Activated gamma-delta T cell (primary cell): ENCODE results near the gene IQGAP3.

Experiments
- DNase-seq: peaks from one replicate; lab custom pipeline; 2025; lab: John Stamatoyannopoulos, UW

The IQGAP3 gene

DNA sequence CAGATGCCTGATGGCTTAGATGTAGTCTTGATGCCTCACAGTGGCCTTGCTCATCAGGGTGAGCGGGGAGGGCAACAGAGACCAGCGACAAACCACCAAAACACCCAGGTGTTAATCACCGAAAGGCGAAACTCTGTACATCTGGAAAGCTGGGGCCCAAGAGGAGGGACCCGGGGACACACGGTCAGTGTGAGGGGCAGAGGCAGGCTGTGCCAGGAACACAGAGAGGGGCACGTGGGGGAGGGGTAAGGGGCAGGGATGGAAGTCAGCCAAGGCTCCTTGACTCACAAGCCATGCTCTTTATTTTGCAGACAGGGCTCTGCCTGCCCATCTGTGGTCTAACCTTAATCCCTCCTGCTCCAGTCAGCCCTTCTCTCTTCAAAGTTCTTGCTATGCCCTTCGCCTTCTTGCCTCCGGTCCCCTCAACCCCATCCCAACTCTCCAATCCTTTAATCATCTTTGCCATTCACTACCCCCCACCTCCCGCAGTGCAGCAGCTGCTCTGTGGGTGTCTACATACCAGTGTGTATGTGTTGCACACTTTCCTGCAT, 76.1 kb downstream of the IQGAP3 start:
- DNase-seq, result no peak

DNA sequence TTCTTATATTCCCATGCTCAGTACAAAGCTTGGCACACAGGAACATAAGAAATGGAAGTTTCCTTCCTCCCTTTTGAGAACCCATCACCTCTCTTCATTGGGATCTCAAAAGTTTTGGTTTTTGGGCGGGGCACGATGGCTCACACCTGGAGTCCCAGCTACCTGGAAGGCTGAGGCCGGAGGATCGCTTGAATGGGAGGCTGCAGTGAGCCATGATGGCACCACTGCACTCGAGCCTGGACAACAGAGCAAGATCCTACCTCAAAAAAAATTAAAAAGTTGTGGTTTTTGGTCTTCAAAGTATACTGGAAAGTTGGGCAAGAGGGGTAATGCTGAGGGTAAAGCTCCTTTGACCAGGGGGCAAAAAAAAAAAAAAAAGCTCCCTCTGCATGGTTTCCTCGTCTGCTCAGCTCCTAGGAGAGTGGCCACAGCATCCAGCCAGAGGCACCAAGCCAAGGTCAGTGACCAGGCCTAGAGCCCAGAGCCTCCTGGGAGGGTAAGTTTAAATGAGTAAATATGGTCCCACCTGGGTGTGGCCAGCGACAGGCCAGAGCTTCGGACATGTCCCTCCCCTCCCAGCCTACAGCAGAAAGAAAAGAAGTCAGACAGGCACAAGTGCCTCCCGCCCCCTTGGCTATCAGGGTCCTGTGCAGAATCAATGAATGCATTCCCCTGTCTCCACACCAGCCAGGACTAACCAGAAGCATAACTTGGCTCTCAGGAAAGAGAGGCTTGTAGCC, 76.8 kb downstream of the IQGAP3 start:
- no peak for DNase-seq

DNA sequence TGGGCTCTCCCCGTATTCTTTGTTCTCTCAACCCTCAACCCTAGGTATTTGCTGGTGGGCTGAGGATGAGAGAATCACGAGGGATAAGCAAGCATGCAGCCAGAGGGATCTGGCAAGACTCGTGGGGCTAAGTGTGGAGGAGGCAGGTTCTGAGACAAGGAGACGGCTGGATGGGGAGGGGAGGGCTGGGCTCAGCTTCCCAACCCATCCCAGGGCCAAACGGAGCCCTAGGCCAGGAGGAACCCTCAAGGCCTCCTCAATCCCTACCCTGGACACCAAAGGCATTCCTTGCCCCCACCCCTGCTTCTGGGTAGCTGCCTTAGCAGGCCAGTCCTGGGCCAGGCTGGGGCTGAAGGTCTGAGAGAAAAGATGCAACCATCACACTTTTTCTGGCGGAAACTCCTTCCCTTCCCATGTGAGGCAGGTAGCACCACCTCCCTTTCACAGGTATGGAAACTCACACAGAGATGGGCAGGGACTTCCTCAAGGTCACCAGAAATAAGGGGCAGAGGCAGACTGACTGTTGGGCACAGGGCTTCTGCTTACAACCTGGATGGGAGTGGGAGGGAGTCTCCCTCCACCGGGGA, 78.0 kb downstream of the IQGAP3 start:
- no peak for DNase-seq

DNA sequence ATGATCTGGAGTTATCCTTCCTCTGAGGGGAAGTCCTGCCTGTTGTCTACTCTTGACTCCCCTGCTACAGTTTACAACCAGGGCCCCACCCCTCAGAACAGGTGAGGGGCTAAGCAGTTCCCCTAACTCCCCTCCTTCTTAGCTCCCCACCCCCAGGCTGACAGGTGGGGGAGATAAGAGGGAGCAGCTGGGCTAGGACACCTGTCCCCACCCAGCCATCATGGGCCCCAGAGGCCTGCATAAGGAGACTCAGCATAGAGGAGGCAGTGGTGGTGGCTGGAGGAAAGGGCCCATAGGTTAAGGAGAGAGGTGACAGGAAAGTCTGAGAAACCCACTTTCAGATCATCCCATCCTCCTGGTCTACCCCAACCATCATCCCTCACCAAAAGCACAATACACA, 78.6 kb downstream of the IQGAP3 start:
- no peak for DNase-seq

DNA sequence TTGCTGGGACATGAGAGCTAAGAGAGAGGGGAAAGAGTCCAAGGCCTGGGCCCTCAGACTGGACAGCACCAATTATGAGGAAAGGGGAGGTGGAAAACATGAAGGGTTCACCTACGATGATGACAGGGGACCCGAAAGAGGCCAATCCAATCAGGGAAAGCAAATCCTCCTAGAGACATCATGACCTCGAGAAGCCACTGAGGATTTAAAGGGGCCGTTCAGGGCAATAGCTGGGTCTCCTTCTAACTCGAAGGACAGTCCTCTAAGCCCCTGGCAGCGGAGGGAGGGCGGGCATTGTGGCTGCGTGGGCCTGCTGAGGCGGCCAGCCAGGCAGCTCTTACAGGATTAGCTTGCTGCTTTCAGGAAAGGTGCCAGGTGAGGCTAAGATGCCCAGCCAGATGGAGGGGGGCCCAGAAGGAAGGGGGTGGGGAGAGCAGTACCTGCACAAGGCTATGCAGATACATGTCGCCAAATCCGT, 79.2 kb downstream of the IQGAP3 start:
- DNase-seq, result no peak

DNA sequence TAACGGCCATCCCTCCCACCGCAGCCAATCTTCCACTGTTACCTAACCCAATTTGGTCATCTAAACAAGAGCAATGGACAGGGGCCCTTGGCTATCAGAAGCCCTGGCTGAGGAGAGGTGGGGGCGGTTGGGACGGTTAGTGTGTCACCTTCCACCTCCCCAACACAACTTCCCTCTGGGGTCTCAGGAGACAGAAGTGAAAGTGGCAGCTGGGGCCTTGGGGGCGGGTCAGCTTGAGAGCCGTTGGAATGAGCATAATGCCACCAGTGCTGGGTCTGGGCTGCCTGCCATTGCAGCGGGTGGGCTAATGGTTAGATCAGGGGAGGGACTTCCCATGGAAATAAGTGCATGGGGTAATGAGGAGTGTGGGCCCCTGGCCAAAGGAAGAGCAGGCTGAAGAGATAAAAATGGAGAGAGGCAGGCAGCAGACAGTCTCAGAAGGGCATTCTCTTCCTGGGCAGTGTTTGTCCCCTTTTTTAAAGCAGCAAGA, 79.7 kb downstream of the IQGAP3 start:
- no peak for DNase-seq

DNA sequence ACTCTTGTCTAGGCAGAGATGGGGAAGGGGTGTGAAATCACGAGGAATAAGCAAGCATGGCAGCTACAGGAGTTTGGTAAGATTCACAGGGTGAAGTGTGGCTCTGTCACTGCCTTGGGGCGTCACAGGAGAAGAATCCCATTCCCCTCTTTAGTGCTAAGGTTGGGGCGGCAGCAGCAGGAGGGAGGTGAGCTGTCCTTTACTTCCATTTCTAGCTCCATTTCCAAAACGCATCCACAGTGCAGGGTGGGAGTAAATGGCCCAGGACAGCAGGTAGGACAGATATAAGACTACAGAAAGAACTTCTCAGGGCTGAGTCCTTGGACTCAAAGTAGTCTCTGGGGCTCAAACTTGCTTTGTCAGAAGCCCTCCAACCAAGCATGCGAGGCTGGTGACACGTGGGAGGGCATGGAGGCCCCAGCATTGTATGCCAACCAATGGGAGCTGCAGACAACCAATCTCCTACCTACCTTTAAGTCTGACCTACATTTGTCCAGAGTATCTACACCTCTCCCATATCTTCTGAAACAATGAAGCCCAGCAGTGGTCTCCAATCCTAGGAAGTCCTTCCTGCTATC, 80.3 kb downstream of the IQGAP3 start:
- no peak for DNase-seq

DNA sequence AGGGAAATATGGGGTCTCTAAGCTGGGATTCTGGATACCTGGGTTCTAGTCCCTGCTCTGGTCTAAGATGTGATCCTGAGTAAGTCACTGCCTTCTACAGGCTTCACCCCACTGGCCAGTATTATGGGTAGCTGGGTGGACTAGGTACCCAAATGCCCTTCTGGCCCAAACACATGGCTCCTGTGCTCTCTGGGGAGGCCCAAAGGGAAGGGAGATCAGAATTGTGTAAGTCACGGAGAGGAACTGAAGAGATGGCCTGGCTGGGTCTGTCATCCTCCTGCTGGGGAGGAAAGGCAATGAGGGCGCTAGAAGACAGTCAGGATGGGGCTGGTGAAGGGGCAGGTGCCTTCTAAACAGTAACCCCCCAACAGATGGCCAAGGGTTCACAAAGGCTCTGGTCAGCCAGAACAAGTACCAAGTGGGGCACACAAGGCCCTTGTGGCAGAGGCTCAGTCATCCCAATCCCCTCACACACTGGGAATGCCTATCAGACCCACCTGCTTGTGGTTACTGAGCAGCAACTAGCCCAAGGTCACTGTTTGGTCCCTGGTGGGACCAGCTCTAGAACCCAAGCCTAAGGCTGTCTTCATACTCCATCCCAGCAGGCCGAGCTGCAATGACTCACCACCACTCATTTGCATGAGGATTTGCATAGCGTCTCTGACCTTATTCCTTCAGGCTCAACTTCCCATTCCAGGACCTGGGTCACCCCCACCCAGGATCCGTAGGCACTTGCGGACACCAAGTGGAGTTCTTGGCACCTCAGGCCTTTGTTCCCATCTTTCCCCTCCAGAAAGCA, 81.0 kb downstream of the IQGAP3 start:
- DNase-seq, result no peak

DNA sequence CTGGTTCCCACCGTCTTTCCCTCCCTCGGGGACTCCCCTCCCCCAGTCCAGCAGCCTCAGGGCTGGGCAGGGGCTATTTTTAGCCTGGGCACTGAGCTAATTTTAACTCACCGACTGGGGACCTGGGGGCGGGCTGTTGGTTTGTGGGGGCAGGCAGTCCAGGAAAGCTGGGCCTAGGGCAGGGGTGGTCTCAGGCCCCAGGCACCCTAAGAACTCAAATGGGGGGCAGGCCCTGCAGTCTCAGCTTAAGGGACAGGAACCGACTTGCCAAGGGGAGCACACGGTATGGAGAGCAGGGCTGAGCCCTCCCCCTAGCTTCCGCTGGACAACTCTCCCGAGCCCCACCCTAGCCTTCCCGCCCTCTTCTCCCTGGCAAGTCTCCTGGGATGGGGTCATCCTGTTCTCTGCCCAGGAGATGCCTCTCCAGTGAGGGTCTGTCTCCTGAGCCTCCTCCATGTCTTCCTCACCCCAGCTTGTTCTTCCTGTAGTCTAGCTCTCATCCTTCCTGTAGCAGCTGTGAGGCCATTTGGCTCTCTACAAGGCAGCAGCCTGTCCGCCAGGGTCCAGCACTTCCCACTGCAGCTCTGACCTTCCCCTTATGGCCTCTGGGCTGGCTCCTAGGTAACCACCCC, 81.8 kb downstream of the IQGAP3 start:
- no peak for DNase-seq

DNA sequence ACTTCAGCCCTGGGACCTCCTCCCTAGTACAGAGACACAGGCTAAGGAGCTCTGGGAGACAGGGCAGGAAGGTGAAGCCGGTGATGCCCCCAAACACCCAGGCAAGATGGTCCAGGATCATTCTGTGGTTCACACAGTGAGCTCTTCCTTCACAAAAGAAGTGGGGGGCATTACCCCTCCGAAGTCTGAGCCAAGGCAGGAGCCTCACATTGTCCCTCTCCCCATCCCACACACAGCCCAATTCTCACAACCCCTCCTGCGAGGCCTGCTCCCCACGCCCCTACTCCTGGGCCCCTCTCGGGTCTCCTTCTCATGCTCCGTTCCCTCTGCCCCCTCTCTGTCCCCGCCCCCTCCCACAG, 82.5 kb downstream of the IQGAP3 start:
- no peak for DNase-seq

DNA sequence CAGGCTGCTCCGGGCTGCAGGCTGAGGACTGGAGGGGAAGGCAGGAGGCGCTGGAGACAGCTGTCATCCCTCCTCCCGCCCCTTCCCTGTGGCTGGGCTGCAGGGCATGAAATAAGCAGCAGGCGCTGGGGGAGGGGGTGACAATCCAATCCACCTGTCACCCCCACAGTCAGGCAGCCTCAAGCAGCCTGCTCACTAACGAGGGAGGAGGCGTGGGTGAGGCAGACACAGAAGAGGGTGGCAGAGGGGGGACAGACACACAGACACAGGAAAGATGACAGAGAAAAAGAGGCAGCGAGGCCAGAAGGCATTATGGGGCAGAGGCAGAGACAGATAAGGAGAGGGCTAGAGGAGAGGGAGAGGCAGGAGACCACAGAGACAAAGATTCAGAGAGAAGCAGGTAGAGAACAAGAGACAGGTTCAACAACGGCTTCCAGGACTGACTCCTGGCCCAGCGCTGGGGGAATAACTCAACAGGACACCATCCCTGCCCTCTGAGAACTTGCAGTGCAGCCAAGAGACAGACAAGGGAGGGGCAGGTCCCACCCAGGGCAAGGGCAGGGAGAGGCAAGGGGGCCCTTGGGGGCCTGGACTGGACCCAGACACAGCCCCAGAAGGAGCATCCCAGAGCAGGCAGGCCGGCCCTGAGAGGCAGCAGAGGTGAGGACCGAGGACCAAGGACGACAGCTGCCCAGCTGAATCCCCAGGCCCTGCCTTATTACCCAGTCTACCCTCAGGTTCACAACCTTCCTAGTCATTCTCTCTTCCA, 83.0 kb downstream of the IQGAP3 start:
- DNase-seq, result peak; percentile 23

DNA sequence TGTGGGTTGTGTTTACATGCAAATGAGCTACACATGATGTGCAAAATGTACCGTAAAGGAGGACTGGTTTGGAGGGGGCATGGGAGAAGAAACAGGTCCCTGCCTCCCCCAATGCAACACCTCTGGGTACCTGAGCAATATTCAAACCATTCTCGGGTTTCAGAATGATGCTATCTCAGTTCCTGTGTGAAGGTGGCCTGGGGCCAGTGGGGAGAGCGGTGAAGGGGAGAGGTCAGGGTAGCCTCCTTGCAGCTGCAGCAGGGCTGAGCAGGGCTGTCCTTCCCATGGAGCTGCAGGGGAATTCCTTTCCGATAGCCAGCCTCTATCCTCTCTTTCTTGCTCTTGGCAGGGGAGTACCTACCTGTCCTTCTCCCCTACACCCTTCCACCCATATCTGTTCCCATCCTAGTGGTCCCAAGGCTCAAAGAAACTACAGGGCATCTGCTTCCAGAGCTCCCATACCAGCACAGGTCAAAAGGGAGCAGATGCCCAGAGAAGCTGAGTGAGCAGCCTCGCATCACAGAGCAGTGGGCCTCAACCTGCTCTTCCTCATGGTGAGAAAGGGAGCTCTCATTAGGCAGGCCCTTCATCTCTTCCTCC, 83.7 kb downstream of the IQGAP3 start:
- no peak for DNase-seq

DNA sequence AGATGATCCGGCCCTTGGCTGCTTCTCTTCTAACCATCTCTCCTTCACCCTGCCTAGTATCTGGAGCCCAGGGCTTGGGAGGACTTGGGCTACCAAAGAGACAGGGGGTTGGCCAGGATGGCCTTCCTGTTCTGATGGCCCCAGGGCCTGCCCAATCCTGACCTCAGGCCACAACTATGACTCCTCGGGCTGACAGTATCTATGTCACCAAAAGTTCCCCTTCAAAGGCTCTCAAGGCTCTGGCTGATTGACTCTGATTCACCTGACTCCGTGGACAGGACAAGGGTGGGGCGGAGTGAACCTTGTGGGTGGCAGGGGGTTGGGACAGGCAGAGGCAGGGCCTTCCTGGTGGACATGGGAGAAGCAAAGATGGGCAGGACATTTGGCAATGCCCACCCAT, 84.5 kb downstream of the IQGAP3 start:
- no peak for DNase-seq

DNA sequence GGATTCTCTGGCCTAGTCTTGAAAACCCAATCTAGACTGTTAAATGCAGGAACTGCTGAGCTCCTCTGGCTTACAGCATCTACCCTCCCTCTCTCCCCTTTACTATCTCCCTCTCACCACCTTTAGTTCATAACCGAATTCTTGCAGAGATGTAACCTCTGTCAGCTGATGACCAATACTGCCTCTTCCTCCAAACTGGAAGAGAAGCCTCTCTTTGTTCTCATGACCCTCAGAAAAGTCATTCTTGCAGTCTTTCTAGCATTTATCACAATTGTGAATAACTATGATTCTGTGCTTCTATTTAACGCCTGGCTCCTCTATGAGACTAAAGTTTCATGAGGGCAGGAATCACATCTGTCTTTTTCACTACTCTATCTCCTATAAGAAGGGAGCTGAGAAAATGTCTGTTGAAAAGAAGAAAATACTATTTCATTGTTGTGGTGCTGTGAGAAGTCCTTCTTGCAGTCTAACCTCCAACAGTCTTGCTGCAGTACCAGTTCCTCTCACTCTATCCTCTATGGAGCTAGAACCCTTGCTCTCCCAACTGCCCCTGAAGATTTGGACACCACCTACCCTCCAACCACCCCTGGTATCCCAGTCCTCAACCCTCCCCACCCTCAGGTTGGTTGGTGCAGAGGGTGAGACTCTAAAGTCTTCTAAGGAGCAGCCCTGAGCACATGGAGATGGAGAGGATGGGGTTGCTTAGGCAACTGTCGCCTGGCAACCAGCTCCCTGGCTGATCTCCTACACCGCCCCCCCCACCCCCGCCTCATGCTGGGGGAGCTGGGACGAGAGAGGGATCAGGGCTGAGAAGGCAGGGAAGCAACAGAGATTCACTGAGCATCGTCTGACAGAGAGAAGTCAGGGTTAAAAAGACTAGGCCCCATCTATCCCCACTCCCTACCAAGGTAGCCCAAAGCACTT, 85.7 kb downstream of the IQGAP3 start:
- no peak for DNase-seq

DNA sequence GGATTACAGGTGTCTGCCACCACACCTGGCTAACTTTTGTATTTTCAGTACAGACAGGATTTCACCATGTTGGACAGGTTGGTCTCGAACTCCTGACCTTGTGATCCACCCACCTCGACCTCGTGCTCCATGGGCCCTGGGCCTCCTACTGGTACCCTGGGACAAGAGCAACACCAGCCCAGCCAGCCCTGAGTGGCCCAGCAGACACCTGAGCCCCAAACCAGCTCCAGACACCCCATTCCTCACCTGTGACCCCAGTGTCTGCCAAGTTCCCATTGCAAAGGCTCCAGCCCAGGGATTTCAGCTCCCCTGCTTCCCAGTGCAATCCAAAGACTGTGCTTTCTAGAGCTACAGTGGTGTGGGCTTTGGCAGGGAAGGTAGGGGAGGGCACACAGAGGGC, 86.4 kb downstream of the IQGAP3 start:
- DNase-seq, result no peak

DNA sequence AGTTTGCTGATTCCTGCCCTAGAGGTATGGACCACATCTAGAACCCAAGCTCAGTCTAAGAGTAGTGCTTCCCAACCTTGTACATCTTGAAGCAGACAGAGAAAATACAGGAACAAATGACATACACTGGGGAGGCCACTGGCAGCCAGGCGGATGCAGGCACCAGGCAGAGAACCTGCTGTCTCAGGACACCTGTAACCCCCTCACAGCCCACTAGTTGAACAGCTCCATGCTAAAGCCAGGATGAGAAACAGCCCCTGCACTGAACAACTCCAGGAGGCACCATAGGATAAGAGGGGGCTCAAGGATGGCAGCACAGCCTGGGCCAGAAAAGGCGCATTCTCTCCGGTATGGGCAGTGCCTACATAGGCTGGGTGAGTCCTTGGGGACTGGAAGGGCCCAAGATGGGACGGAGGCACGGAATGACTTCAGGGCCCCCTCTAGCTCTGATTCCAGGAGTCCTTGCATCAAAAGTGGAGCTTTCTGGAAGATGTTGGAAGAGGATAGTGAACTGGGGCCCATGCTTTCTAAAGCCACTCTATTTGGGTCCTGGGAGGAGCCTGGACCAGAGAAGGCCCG, 87.8 kb downstream of the IQGAP3 start:
- no peak for DNase-seq

DNA sequence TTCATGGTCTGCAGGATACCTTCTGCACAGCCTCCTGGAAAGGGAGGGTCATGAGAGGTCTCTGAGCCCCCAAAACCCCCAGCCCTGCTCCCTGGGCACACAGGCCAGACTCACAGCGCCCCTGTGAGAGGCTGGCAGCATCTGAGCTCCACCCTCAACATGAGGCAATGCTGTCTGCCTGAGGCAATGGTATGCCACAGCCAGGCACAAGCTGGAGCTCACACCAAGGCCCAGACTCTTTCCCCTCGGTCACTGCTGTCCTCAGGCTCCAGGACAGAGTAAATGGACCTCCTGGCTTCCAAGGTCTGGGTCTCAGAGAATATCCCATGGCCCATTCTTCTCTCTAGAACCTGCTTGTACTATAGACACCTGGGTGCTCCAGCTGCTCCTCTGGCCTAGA, 89.0 kb downstream of the IQGAP3 start:
- no peak for DNase-seq

DNA sequence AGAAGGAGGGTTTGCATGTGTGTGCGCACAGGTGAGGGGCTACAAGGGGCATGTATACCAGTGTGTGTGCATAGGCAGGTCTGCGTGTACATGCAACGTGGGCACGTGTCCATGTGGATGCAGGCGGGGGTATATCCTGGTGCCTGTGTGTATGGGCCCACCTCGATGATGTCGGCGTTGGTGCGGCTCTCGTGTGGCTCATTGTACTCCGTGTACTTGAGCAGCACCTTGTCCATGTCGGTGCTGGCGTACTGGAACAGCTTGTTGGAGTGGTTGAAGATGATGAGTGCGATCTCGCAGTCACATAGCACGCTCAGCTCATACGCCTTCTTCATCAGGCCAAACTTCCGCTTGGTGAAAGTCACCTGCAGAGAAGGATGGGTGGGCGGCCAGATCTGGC, 90.1 kb downstream of the IQGAP3 start:
- no peak for DNase-seq

DNA sequence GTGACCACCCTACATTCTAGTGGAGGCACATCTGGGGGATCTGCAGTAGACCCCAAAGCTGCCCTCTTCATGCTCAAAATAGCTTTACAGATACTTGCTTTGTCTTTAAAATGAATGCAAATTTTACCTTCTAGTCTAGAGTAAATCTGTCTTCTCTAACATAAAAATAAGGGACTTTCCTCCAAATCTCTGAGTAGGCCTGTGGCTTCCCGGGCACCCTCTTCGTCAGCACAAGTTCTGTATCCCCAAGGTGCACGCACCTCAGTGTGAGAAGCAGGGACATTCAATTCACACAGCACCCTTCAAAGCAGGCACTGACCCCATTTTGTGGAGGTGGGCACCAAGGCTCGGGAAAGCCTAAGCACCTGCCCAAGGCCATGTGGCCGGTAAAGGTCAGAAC, 90.8 kb downstream of the IQGAP3 start:
- no peak for DNase-seq
